ENCODE data around the gene RABL3.
"Not testable (repeated sequence)": the region's sequence is repeated elsewhere in the genome, so short reads cannot be mapped to it uniquely, and the experiment has no call there.

Gene RABL3

GRCh38 chr3:120641696-120642246 lies 100.5 kb downstream of the RABL3 start:
- DNase-seq = no peak

- DNase-seq = no peak
These were observed 102.1 kb downstream of the RABL3 start for GRCh38 chr3:120640231-120640630.

- not testable (repeated sequence) for DNase-seq
These were observed 103.5 kb downstream of the RABL3 start for GRCh38 chr3:120638820-120639219.

GRCh38 chr3:120637851-120638559 lies 104.3 kb downstream of the RABL3 start:
- DNase-seq = no peak

GRCh38 chr3:120636795-120637401 lies 105.4 kb downstream of the RABL3 start:
- DNase-seq = no peak

All from stimulated activated CD8-positive, alpha-beta memory T cell treated with anti-CD3 and anti-CD28 coated beads, Interleukin-4, amount 100 ng/mL, for 48 hours (primary cell).